ENCODE measurements around the gene CD5L.
A peak's percentile ranks its signal among the peaks of the same experiment; 100 is the strongest.

The CD5L gene

DNA sequence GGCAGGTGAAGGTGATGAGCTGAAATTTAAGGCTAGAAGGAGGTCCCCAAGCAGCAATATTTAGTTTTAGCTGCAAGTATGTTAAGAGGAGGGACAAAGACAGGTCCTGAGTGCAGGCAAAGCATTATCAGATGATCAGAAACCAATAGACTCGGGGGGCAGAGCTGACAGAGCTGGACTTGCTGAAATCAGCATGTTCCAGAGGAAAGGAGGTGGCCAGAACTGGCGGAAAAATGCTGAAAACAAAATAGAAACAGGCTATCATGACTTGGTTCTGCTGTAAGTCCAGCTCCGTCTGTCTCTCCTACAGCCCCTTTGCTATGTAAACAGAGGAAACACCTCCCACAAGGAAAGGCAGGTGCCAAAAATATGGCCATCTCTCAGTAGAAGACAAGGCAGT is at the start of gene CD5L:
CD5L (minus strand) TSS at position 101 of the 400 bp plus-strand sequence. CDS start 107 bp downstream, outside the sequence.
- DNase-seq: no peak

DNA sequence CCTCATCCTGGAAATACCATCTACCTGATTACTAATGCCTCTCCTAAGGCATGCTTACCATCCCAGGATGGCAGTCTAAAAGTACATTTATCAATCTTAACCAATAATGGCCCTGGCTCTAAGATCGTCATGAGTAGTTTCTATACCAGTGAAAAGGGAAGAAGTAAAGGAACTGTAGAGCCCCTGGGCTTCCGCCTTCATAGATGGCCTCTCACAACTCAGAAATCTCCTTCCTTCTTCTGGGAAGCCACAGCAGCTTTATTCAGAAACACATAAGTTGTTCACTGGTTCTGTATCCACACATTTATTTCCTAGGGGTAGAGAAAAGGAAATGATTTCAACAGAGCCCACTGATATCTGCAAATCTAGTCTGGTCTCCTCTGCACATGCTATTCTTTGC is 41.0 kb upstream of the CD5L start:
- no peak for DNase-seq

DNA sequence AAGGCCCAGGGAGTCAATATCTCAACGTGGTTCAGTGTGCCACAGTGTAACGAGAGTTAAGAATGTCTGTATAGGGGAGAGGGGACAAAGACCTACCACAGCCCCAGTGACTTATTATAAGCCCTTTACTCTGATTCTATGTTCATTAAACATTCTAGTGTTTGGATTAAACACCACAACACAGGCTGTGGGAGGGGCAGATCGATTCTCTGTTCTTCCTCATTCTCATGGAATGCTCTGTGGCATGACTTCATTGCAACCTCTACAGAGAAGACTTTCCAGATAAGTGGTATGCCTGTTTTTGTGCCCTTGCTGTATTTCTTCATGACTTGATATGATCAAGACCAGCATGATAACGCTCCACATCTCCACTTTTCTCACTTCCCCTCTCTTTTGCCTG is 39.0 kb upstream of the CD5L start:
- DNase-seq: no peak

DNA sequence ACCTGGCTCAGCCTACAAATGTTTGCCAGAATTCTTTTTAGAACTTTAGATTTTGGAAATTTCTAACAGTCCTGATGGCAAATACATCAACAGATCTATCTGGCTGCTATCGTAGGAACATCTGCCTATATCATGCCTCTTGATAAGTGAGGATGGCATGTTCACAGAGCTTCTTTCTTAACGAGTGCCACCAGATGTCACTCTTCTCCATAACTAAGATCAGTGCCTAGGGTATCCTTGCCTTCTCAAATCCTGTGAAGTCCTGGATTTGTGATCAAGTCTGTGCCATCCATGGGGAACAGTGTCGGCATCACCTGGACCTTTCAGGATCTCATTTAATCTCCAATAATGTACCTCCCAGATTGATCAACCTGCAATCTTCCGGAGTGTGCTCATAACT is 36.5 kb upstream of the CD5L start:
- DNase-seq: peak; percentile 24

DNA sequence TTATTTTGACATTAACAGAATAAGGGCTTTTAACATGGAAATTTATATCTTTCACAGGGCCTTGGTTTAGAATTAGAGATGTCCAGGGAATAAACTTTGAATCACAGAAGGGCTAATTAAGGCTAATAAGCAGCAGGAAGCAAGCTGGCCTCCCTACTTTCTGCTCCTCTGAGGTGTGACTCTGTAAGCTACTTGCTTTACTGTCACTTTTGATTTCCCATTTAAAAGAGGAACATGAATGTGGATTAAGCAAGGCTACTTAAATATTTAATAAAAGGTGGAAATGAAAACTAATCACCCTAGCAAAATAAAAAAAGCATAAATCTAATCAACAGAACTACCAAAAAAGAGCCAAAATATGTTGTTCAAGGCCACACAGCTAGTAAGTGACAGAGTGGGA is 28.9 kb upstream of the CD5L start:
- no peak for DNase-seq

DNA sequence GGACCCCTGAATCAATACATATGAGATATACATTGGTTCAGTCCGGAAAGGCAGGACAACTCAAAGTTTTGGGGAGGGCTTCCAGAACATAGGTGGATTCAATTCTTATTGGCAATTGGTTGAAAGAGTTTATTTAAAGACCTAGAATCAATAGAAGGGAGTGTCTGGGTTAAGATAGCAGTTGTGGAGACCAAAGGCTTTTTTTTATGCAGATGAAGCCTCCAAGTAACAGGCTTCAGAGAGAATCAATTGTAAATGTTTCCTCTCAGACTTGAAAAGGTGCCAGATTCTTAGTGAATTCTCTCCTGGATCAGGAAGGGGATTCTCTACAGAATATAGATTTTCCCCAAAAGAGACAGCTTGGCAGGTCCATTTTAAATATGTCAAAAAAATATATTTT is 27.0 kb upstream of the CD5L start:
- no peak for DNase-seq

DNA sequence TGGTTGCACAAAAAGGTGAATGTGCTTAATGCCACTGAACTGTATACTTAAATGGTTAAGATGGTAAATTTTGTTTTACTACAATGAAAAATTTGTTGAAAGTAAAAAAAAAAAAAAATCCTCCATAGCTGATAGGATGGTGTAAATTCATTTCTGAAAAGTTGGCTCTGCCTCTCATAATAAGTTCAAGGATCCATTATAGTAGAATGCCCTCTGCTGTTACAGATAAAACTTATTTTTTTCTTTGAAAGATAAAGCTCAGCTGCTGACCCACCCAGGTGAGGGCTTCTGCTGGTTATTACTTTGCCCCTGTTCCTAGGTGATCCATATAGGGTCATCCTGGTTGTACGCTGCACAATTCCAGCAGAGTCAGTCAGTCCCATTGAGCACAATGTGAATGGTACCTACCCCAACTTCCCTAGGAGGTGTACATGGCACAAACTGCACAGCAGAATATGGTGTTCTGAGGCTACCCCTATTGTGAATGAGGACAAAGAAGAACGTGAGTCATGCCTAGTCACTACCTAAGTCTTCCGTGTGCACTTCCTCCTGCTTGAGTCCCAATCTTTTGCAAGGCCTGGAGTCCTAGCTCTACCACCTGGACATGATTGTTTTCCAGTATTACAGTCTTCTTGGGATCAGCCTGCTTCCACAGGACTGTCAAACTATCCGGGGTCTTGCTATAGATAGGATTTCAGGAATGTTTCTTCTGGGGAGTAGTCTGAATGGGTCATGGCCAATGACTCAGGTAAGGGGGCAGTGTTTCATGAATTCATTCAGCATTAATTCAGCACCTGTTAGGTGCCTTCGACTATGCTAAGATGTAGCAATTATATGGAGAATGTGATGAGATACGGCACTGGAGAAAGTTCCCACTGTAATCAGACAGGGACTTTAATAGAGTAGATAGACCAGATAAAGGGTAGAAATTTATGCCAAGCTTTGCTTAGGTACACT is 20.8 kb upstream of the CD5L start:
- DNase-seq: no peak

DNA sequence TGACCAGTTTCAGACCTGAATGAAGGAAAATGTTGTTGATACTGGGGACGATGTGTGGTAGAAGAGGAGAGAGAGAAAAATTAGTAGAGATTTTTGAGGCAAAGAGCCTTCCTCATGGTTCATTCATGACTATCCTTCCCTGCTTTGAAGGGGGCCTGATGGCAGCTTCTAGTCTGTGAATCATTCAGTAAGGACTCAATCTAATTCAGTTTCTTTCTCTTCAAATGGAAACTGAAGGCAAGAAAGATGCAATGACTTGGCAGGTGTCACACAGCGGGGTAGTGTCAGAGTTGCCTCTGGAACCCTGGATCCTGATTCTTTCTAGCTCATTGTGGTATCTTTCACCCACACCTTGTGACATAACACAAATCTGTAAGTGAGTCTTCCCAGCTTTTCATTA is 14.9 kb upstream of the CD5L start:
- DNase-seq: no peak

DNA sequence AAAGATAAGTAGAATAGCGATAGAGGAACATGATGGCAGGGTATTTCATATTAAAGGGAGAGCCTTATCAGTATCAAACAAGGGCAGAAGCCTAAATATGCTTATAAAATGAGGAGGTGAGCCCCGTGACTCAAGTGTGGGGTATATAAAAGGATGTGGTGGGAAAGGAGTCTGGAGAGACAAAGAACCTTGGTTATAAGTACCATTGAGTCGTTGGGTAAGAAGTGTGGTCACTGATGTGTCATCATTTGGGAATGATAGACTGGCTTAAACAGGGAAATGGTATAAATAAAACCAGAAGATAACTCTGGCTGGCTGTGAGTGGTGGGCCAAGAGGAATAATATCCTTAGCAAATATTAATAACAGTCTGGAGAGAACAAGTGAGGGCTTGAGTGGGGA is 10.9 kb upstream of the CD5L start:
- peak; percentile 45 for DNase-seq

DNA sequence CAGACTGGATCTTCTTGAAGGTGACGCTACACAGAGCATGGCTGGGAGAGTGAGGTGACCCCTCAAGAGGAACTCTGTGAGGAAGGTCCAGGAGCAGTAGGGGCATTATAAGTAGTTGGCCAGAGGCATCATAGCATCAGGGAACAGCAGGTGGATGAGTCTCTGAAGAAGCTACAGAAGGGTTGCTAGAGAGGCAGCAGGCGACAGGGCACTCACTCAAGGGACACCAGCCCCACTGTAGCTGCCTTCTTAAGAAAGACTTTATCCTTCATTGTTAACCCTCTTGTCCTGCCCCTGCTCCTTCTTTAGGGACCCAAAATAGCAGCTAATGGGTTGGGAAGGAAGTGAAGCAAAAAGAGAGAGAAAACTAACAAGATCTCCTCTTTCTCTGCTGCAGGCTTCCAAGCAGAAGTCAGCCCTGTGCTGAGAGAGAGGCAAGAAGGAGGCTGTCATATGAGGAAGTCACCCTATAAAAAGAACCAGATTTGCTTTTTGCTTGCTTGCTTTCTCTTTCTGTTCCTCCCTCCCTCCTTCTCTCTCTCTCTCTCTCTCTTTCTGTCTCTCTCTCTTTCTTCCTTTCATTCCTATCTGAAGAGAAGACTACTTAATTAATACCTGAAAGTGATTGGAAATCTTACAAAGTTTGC is 7.7 kb upstream of the CD5L start:
- DNase-seq: no peak

DNA sequence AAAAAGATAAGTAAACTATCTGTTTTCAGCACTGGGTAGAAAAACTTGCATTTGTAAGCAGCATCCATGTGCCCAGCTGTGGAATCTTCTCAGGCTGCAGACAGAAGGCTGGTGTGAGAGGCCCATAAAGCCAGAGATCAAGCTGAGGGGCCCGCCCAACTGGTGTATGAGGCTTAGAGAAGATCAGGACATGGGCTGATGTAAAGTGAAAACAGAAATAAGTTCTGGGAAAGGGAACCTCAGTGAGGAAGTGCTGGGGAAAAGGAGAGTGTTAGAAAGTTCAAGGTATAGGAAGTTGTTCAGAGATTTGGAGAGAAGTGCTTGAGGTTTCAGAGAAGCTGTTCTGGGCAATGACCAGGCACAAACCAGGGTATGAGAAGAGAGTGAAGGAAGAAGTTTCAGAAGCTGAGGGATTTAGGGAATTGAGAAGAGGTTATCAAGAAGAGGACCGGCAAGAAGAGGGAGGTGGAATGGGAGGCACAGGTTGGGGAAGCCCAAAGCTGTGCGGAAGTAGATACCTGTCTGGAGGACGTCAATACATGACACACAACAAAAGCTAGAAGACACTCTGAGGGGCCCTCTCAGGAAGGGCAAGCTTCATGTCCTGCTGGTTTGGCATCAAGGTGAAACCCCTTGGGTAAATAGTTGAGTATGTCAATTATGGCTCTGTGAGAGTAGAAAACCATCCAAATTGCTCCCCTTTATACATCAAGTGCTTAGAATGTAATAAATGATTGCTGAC is 2.7 kb upstream of the CD5L start:
- no peak for DNase-seq

DNA sequence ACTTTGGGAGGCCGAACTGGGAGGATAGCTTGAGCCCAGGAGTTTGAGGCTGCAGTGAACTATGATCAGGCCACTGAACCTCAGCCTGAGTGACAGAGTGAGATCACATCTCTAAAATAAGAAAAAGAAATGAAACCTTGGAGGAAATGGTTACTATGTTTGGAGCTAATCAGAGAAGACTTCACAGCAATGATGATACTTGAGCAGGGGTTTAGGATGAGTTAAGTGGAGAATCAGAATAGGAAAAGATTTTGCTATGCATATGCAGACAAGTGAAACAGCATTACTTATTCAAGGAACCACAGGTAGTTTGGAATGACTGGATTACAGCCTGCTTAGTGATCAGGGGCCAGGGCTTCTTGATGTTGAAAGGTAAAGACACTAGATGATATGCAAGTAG is 1.3 kb upstream of the CD5L start:
- no peak for DNase-seq

DNA sequence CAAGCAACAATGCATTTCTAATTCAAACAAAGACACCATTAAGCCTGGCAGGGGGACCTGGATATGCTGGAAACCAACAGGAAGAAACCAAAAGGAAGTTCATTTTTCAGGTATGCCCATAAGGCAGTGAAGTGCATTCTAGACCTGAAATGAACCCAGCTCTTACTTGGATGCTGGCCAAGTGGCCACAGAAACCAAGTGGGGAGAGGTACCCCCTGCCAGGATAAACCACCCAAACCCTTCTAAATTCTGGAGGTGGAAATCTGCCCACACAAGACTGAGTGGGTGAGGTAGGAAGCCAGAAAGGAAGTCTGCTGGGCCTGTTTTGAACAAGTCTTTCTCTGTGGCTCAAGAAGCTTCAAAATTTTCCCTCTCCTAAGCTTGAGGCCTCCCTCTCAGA is 2.6 kb downstream of the CD5L start:
- DNase-seq: no peak

DNA sequence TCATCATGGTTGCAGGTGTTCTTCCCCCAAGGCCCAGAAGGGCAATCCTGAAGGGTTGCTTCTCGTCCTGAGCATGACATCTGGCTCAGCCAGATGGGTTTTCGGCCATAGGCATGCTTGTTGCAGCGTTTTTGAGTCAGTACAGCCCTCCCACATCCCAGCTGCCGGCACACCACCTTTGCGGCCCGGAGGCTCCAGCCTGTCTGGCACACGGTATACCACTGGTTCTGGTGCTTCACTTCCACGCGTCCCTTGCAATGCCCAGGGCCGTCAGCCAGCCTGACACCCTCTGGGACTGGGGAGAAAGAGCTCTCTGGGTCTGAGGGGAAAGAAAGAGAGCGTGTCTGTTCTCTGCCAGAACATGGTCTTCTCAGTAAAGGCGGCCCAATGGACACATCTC is 7.2 kb downstream of the CD5L start:
- no peak for DNase-seq

DNA sequence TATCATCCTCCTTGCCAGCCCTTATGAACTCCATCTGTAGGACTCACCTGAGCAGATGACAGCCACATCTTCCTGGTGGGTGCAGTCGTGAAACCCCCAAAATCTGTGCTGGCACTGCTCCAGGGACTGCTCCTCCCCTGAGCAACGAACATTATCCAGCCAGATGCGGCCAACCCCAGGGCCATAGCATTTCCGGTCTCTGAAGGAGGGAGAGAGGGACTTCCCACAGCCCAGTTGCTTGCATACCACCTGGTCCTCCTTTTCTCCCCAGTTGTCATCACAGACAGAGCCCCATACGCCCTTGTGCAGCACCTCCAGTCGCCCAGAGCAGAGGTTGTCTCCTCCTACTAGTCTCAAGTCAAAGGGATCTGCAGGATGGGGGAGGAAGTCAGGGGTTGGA is 8.5 kb downstream of the CD5L start:
- no peak for DNase-seq

DNA sequence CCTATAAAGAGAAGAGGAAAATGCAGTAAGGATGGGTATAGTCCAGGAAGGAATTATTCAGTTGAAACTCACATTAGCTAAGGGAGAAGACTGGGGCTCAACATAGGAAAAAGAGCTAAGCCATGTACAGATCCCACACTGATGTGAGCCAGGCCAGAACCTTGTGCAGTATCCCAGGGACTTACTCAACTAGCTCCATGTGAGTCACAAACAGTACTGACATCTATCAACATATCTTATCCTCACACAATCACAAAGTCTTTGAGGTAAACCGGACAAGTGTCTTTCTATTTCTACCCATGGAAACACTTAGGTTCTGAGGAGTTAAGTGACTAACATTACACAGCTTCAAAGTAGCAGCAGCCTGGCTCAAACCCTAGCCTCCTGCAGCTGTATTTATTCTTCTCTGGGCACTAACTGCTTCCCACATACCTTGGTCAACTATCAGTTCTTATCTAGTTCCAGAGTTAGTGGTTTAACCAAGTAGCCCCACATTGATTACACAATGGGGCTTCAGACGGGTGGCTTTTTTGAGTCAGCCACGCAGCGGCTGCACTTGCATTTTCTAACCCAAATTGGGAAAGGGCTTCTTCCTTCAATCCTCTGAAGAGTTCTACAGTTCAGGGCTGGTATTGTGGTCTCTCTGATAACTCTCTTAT is 9.5 kb downstream of the CD5L start:
- DNase-seq: no peak

DNA sequence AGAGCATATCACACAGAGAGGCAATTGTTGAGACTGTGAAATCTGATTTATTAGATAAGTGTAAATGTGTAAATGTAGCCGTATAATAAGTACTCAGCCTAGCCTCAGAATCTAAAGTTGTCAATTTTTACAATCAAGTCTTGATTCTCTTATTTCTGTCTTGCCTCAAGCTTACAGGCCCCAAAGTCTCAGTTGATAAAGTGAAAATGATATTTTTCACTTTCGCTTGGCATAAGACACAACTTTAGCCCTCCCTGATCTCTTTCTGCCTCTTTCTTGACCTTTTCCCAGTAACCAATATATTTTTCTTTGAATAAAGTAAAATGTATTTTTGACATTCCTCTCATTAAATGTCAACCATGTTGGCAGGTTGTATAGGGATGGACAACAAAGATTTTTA is 10.7 kb downstream of the CD5L start:
- DNase-seq: no peak

DNA sequence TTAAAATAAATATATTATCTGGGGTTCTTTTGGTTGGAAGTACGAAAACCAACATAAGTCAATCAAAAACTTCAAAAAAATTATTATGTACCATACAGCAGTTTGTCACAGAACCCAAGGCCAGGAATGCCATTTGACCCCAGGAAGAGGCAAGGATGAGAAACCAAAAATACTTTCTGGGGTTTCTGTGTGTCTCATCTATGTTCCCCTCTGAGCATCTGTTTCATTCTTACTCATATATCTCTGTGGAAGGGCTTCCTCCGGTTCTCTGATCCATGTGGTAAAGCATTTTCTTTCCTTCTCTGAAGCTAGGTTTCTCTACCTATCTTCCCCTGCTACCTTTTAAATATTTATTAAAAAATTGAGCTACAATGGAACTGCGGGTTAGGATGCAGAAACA is 11.9 kb downstream of the CD5L start:
- DNase-seq: no peak

DNA sequence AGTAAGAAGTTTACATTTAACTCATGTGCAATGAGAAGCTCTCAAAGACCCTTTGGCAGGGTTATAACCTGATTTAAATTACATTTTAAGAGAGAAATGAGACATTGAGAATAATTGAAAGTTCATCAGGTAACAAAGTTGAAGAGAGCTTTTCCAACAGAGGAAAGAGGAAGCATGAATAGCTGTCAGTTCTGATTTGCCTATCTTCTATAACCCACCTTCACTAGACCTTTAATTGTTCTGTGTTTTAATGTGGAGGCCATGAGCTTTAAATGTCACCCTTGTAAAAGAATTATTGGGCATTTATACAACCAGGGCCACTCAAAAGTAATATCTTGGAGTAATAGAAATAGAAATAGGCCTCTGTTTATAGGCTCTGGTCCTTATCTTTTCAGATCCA is 12.4 kb downstream of the CD5L start:
- DNase-seq: no peak

DNA sequence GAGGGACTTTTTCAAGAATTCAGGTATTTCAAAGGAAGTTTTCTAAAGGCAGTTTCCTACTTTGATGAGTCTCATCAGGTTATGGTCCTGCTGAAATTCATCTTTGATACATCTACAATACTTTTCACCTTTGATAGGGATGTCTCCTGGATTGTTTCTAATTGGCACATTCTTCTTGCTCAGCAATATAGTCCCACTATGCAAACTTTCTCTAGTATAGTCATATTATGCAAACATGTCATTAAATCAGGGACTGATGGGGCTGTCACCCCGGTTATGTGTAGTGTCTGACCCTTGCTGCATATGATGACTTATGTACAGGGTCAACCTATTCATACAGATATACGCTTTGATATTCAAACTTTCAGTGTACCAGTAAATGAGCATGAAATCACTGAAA is 21.3 kb downstream of the CD5L start:
- DNase-seq: no peak

DNA sequence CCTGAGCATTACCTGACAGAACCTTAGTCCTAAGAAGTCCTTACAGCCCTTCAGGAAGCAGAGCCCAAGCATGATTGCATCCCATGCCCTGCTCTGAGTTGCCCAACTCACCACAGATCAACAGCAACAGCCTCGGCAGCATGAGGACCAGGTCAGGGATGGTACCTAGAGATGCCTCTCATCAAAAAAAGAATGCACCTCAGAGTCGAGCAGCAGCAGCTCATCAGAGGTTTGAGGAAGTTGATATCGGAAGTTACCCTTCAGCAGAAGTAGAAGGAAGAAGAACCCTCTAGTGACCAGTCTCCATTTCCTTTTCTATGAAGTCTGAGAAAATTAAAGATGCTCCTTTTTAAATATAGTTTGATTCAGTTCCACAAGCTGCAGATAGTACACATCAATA is 21.7 kb downstream of the CD5L start, which contains the start of gene FCRL1:
FCRL1 (minus strand) TSS at position 225 of the 400 bp plus-strand sequence; CDS start at position 142, 83 bp downstream.
- no peak for DNase-seq

DNA sequence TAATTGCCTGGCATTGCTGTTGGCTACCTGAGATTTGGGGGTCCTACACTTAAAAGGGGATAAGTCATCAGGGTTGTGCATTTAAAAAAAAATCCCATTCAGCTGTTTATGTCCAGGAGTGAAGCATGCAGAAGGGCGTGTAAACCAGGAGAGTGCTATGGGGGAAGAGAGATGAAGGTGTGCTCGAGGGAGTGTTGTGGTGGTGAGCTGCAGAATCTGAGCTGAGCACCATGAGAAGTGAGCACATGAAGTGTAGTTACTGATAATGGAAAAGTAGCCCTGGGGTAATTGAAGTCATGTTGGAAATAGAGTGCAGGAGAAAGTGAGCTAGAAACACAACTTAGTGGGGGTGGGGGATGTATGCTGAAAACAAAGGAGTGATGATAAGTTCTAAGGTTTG is 22.4 kb downstream of the CD5L start:
- DNase-seq: no peak

DNA sequence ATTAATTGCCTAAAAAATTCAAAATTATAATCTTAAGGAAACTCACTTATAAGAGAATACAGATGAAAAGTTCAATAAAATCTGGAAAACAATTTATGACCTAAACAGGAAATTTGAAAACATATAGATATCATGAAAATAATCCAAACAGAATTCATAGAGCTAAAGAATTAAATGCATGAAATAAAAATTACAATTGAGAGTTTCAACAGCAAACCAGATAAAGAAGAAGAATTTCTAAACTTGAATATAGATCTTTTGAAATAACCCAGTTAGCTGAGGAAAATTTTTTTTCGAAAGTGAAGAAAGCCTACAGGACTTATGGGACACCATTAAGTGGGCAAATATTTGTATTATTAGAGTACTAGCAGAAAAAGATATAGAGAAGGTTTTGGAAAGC is 28.3 kb downstream of the CD5L start:
- DNase-seq: no peak
